ENCODE measurements around the gene MPV17.
"Not testable (repeated sequence)": the region's sequence is repeated elsewhere in the genome, so short reads cannot be mapped to it uniquely, and the experiment has no call there.

MPV17 gene

GRCh38 chr2:27322301-27322765 is 564 bp downstream of the MPV17 start:
- DNase-seq (ENCODE audit: low read depth) = no peak

GRCh38 chr2:27320958-27321543 is 1.8 kb downstream of the MPV17 start:
- no peak for DNase-seq (ENCODE audit: low read depth)

- not testable (repeated sequence) for DNase-seq (ENCODE audit: low read depth)
Measured at GRCh38 chr2:27319839-27320238, 3.1 kb downstream of the MPV17 start.

GRCh38 chr2:27316655-27317412 is 6.1 kb downstream of the MPV17 start:
- DNase-seq (ENCODE audit: low read depth) = no peak

GRCh38 chr2:27315122-27315521 is 7.8 kb downstream of the MPV17 start:
- no peak for DNase-seq (ENCODE audit: low read depth)

- no peak for DNase-seq (ENCODE audit: low read depth)
Measured at GRCh38 chr2:27314709-27315108, 8.2 kb downstream of the MPV17 start.

GRCh38 chr2:27313882-27314645 is 8.8 kb downstream of the MPV17 start:
- no peak for DNase-seq (ENCODE audit: low read depth)

- DNase-seq (ENCODE audit: low read depth) = no peak
Measured at GRCh38 chr2:27312152-27312551, 10.7 kb downstream of the MPV17 start.

- DNase-seq (ENCODE audit: low read depth) = no peak
Measured at GRCh38 chr2:27309651-27310050, 13.2 kb downstream of the MPV17 start.

- no peak for DNase-seq (ENCODE audit: low read depth)
Measured at GRCh38 chr2:27308359-27308881, 14.5 kb downstream of the MPV17 start, which contains the start of gene UCN. Gene UCN (minus strand): TSS chr2:27308445. CDS start chr2:27307895, 550 bp downstream.

GRCh38 chr2:27307545-27308358 is 15.1 kb downstream of the MPV17 start:
- DNase-seq (ENCODE audit: low read depth) = no peak

GRCh38 chr2:27307287-27307544 is 15.7 kb downstream of the MPV17 start:
- DNase-seq (ENCODE audit: low read depth) = no peak

- DNase-seq (ENCODE audit: low read depth) = peak; percentile 17
Measured at GRCh38 chr2:27306573-27307286, 16.2 kb downstream of the MPV17 start.

GRCh38 chr2:27306136-27306535 is 16.8 kb downstream of the MPV17 start:
- DNase-seq (ENCODE audit: low read depth) = no peak

- DNase-seq (ENCODE audit: low read depth) = no peak
Measured at GRCh38 chr2:27305516-27305915, 17.4 kb downstream of the MPV17 start.

GRCh38 chr2:27304488-27305240 is 18.2 kb downstream of the MPV17 start:
- DNase-seq (ENCODE audit: low read depth) = no peak

GRCh38 chr2:27303093-27304025 is 19.5 kb downstream of the MPV17 start:
- no peak for DNase-seq (ENCODE audit: low read depth)

- DNase-seq (ENCODE audit: low read depth) = not testable (repeated sequence)
Measured at GRCh38 chr2:27300606-27301005, 22.3 kb downstream of the MPV17 start.

GRCh38 chr2:27298391-27299080 is 24.4 kb downstream of the MPV17 start:
- no peak for DNase-seq (ENCODE audit: low read depth)

All from activated gamma-delta T cell treated with anti-CD3 and anti-CD28 coated beads, Interleukin-2, amount 50 U/mL, for 16 hours (primary cell).